VCaP (cell line): Measurements from ENCODE around the gene HM13.
"Not testable (repeated sequence)": the region's sequence is repeated elsewhere in the genome, so short reads cannot be mapped to it uniquely, and the experiment has no call there.

Source experiments
- H3K27ac ChIP-seq: fragments of 450-650 bp; 2 replicates; pipeline ENCODE4 v1.5.1; 2017
- TF ChIP-seq, protein P1 (sequence below): fragments of 450-650 bp; conservative IDR thresholded peaks from 2 replicates; pipeline ENCODE4 v1.5.1; 2017; ENCODE audit warnings: mild to moderate bottlenecking, moderate library complexity

HM13 gene

DNA sequence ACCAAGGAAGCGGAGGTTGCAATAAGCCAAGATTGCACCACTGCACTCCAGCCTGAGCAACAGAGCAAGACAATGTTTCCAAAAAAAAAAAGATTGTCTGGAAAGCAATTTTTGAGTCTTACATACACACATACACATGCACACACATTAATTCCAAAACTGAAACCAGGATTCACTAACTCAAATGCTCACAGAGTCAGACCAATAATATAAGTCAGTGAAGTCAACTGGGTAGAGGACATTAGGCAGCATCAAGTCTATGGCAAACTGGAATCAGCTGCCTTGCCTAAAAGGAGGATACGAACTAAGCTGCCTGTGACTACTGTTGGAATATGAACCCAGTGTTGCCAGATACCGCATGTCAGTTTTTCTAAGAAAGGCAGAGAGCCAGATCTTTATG, 23.5 kb upstream of the HM13 start:
- TF ChIP-seq, protein P1, sequence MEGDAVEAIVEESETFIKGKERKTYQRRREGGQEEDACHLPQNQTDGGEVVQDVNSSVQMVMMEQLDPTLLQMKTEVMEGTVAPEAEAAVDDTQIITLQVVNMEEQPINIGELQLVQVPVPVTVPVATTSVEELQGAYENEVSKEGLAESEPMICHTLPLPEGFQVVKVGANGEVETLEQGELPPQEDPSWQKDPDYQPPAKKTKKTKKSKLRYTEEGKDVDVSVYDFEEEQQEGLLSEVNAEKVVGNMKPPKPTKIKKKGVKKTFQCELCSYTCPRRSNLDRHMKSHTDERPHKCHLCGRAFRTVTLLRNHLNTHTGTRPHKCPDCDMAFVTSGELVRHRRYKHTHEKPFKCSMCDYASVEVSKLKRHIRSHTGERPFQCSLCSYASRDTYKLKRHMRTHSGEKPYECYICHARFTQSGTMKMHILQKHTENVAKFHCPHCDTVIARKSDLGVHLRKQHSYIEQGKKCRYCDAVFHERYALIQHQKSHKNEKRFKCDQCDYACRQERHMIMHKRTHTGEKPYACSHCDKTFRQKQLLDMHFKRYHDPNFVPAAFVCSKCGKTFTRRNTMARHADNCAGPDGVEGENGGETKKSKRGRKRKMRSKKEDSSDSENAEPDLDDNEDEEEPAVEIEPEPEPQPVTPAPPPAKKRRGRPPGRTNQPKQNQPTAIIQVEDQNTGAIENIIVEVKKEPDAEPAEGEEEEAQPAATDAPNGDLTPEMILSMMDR: no peak
- H3K27ac ChIP-seq: no peak overlapping the region

DNA sequence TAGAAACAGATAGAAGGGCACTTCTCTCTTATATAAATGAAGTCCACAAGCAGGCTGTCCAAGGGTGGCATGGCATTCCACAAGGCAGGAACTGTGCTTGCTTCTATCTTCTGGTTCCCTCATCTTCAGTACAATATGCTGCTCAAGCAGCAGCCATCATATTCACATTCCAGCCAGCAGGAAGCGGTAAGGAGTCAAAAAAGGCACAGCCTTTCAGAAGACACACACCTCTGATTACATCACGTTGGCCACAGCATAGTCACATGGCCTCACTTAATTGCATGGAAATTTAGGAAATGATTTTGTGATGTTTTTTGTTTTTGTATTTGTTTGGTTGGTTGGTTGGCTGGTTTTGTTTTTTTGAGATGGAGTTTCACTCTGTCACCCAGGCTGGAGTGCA, 20.1 kb upstream of the HM13 start:
- no peak overlapping the region for H3K27ac ChIP-seq
- TF ChIP-seq, protein P1: no peak

DNA sequence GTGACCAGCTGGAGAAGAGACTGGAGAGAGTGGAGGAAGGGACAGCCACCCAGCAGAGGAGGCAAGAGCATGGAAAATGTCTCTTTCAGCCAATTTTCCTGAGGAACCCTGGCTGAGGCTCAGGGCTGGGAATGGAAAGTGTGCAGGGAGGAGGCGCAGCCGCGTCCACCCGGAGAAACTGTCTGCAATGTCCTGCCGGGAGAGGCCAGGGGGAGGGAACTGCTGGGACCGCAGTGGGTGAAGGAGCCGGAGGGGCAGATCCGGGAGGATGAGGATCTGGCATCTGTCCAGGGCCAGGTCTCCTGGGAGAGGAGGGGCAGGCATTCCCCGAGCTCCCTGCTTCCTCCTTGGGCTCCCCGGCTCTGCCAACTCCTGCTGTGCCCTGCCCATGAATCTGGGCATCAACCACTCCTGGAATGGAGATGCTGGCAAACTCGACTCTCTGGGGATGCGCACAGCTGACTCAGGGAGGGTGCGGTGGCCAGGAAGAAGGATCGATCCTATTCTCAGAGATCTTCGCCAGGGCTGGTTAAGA, 17.4 kb upstream of the HM13 start:
- no peak overlapping the region for H3K27ac ChIP-seq
- TF ChIP-seq, protein P1: no peak

DNA sequence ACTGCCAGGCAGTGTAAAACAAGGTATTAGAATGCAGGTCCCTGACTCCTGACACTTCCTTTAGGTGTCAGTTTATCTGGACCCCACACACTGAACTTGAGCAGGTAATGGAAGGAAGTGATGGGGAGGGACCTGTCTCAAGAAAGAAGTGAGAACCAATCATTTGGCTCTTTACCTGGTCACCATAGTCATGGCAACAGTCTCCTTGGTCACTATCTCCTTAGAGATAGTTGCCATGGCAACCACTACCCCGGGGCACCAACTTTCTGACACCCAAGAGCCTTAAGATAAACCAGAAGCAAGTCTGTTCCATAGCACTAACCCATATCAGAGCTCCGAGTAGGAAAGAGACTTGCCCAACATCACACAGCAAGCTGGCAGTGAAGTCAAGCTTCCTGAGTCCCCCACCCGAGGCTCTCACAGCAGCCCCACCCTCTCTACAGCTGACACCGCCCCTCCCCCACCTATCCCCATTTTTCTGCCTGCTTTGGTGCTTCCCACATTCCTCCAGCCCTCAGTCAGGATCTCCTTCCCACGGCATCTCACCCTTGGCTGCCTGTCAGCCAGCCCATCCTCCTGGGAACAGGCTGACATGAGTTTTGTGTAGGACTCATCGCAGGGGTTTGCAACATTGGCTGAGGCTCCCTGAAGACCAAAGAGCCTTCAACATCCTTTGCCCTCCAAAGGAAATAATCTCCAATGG, 16.3 kb upstream of the HM13 start:
- TF ChIP-seq, protein P1: no peak
- H3K27ac ChIP-seq: no peak overlapping the region

DNA sequence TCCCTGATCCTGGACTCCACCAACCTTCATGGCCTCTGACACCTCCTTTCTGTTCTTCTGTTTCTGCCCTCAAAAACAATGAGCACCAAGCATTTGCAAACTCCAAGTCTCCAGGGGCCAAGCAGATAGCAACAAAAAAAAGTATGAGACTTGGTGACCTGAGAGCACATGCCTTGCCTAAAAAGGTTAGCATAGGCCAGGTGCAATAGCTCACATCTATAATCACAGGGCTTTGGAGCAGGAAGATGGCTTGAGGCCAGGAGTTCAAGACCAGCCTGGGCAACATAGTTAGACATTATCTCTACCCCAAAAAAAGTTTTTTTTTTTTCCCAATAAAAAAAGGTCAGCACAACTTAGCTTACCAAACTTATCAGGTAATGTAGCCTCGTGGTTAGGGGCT, 13.7 kb upstream of the HM13 start:
- TF ChIP-seq, protein P1: no peak
- H3K27ac ChIP-seq: no peak overlapping the region

DNA sequence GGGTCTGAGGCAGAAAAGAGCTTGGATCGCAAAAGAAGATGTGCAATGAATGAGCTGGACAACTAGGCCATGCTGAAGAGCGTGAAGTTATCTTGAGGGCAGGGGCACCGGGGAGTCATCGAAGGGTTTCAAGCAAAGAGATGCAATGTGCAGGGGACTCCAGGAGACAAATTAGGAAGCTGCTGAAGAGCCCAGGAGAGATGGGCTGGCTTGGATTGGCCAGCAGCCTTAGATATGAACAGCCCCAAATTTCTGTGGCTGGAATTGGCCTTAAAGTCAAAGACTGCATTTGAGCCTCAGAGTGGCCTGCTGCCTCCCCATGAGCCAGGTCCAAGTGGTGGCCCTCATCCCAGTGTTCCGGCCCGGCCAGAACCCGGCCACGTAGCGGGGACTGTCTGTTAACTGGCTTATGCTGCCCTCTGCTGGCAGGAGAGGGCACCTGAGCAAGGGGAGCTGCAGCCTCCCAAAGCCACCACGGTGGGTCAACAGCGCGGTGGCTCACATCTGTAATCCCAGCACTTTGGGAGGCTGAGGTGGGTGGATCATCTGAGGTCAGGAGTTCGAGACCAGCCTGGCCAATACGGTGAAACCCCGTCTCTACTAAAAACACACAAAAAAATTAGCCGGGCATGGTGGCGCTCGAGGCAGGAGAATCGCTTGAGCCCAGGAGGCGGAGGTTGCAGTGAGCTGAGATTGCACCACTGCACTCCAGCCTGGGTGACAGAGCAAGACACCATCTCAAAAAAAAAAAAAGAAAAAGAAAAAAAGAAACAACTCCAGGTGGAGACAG, 11.2 kb upstream of the HM13 start:
- not testable (repeated sequence) for H3K27ac ChIP-seq
- TF ChIP-seq, protein P1: peak; percentile 98

DNA sequence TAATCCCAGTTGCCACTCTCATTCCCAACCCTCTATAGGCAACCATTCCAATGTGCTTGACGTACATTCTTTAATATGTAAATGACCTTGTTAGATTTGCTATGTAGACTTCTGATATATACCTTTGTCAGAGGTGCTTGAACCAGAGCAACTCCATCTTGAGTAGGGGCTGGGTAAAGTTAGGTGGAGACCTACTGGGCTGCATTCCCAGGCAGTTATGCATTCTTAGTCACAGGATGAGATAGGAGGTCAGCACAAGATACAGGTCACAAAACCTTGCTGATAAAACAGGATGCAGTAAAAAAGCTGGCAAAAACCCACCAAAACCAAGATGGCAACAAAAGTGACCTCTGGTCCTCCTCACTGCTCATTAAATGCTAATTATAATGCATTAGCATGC, 8.3 kb upstream of the HM13 start:
- TF ChIP-seq, protein P1: no peak
- no peak overlapping the region for H3K27ac ChIP-seq
